AG04450 (cell line): Measurements from ENCODE around the gene MMS19. TPM values are rescaled to one million over a fixed set of nuclear protein-coding genes. Genes with fewer than 3 reads are reported as not detected.
"Not testable (repeated sequence)": the region's sequence is repeated elsewhere in the genome, so short reads cannot be mapped to it uniquely, and the experiment has no call there.

ENCODE experiments used
- CTCF ChIA-PET: fragments of 300-600, 350-600 bp; formaldehyde crosslinking; extraction: SDS; loops from one replicate; lab custom pipeline; 2022; ENCODE audit warnings: antibody characterized with exemption, inconsistent platforms; lab: Charles Lee
- POLR2A ChIA-PET: fragments of 350-600 bp; formaldehyde crosslinking; extraction: SDS; loops from one replicate; lab custom pipeline; 2021; ENCODE audit warnings: antibody characterized with exemption, inconsistent platforms; lab: Yijun Ruan, JAX
- DNase-seq: peaks from one replicate; pipeline ENCODE4 v3.0.0-alpha.2; 2011; ENCODE audit warnings: low read depth, low spot score
- H3K27ac ChIP-seq: one replicate; pipeline ENCODE4 v1.5.1; 2012; ENCODE audit warnings: low read depth, low read length, control low read depth
- H3K27me3 ChIP-seq: one replicate; pipeline ENCODE4 v1.6.0; 2012; ENCODE audit warnings: low read length; ENCODE audit not compliant: control insufficient read depth, insufficient read depth
- H3K4me3 ChIP-seq: 2 replicates; pipeline ENCODE4 v1.5.1; 2011; ENCODE audit warnings: mild to moderate bottlenecking, low read depth, low read length, control low read depth
- H3K9me3 ChIP-seq: 2 replicates; pipeline ENCODE4 v1.5.1; 2012; ENCODE audit warnings: low read length; ENCODE audit not compliant: control insufficient read depth, insufficient read depth
- polyA plus RNA-seq: library from polyadenylated mRNA; depleted of rRNA; stranded (reverse); fragments of >200 nt; gene quantifications from 2 replicates; pipeline ENCODE4 v1.2.3, GENCODE V29; 2011
- TF ChIP-seq, protein P1 (sequence below): IDR thresholded peaks from 2 replicates; pipeline ENCODE4 v1.5.1; 2011; ENCODE audit warnings: low read depth, low read length, control low read depth, inconsistent platforms

The MMS19 gene
- polyA plus RNA-seq, 1 experiment: 71.5 TPM

DNA sequence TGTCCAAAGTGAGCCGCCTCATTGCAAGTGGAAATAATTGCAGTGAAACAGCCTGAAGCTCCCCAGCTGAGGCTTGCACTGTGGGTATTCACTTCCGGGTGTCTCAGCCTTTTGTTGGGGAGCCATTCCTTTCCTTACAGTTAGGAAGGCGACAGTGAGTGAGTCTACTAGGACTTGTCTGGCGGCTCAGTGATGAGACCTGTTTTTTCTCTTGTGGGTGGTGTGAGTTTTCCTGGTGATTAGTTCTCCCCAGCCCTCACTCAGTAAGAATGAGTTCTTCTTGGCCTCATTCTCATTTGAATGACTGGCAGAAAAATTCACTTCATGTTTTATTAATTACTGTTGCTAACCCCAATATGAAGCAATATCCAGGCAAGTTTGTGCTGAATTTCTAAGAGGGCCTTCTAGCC is 69.6 kb downstream of the MMS19 start:
- no peaks in the 10 kb centered on the region for H3K9me3 ChIP-seq
- TF ChIP-seq, protein P1, sequence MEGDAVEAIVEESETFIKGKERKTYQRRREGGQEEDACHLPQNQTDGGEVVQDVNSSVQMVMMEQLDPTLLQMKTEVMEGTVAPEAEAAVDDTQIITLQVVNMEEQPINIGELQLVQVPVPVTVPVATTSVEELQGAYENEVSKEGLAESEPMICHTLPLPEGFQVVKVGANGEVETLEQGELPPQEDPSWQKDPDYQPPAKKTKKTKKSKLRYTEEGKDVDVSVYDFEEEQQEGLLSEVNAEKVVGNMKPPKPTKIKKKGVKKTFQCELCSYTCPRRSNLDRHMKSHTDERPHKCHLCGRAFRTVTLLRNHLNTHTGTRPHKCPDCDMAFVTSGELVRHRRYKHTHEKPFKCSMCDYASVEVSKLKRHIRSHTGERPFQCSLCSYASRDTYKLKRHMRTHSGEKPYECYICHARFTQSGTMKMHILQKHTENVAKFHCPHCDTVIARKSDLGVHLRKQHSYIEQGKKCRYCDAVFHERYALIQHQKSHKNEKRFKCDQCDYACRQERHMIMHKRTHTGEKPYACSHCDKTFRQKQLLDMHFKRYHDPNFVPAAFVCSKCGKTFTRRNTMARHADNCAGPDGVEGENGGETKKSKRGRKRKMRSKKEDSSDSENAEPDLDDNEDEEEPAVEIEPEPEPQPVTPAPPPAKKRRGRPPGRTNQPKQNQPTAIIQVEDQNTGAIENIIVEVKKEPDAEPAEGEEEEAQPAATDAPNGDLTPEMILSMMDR: no peak
- POLR2A ChIA-PET: interaction anchor here (0.7 kb wide), 1 partner anchor 214 kb away, joined by 8 read pairs; no protein-coding TSS in a partner anchor
- CTCF ChIA-PET: no interaction called here
- peak overlapping the region; percentile 95 for H3K4me3 ChIP-seq
- no peak for DNase-seq
- no peak overlapping the region for H3K27ac ChIP-seq
- H3K27me3 ChIP-seq: no peaks in the 10 kb centered on the region

GRCh38 chr10:97427571-97428179 is 70.5 kb downstream of the MMS19 start:
- H3K4me3 ChIP-seq: peak overlapping the region; percentile 95
- H3K9me3 ChIP-seq: no peaks in the 10 kb centered on the region
- TF ChIP-seq, protein P1: no peak
- no peaks in the 10 kb centered on the region for H3K27me3 ChIP-seq
- ChIA-PET CTCF (no interaction called here), POLR2A (no interaction called here)
- peak overlapping the region; percentile 57 for H3K27ac ChIP-seq
- DNase-seq: no peak

- Histone ChIP-seq H3K9me3 (no peaks in the 10 kb centered on the region), H3K4me3 (peak overlapping the region; percentile 95), H3K27ac (peak overlapping the region; percentile 57), H3K27me3 (no peaks in the 10 kb centered on the region)
- no peak for DNase-seq
- ChIA-PET CTCF (no interaction called here), POLR2A (no interaction called here)
- TF ChIP-seq, protein P1: no peak
Measured at GRCh38 chr10:97426776-97427570, 71.2 kb downstream of the MMS19 start.

DNA sequence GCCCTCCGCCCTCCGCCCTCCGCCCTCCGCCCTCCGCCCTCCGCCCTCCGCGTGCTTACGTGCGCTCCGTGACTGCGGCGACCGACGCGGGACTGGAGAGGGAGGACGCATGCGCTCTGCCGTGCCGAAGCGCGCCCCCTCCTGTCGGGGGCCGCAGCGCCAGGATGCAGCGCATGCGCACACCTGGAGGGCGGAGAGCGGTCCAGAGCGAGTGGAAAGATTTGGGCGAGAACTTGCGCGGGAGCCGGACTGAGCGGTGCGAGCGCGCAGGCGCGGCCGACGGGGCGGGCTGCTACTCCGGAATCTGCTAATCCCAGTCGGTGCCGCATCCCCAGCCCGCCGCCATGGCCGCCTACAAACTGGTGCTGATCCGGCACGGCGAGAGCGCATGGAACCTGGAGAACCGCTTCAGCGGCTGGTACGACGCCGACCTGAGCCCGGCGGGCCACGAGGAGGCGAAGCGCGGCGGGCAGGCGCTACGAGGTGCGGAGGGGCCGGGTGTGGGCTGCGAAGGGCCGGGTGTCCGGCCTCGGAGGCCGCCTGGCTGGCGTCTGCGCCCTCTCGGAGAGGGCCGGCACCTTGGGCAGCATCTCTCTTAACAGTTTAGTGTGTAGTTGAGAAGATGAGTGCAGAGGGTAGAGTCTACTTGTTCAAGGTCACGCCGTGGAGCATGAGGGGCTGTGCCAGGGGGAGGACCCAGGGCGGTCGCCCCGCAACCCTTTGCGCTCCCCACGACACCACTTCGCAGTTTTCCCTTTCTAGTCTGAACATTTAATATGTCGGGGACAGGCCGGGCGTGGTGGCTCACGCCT is 72.1 kb downstream of the MMS19 start, which contains the start of gene PGAM1:
Gene PGAM1 (plus strand): TSS at position 228 of the 812 bp plus-strand sequence. CDS start 117 bp downstream, at position 345.
- TF ChIP-seq, protein P1: peak; percentile 63
- CTCF ChIA-PET: no interaction called here
- POLR2A ChIA-PET: no interaction called here

DNA sequence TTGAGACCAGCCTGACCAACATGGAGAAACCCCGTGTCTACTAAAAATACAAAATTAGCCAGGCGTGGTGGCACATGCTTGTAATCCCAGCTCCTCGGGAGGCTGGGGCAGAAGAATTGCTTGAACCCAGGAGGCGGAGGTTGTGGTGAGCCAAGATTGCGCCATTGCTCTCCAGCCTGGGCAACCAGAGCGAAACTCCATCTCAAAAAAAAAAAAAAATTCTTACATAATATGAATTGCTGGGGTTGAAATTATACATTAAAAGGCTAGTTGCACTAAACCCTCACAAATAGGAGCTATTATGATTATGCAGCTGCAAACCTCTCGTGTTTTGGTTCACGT is 74.5 kb downstream of the MMS19 start:
- ChIA-PET CTCF (interaction anchor here (0.5 to 1.5 kb wide), 3 partner anchors 14 to 17 kb away, joined by 3 to 4 read pairs (median 3); no protein-coding TSS in a partner anchor), POLR2A (interaction anchor here (0.7 to 1.0 kb wide), 3 partner anchors 10 to 61 kb away, joined by 4 to 5 read pairs (median 5); no protein-coding TSS in a partner anchor)
- H3K4me3 ChIP-seq, H3K9me3 ChIP-seq, DNase-seq, H3K27ac ChIP-seq, H3K27me3 ChIP-seq: not testable (repeated sequence)

More for the DNA sequence above, 72.1 kb downstream of the MMS19 start, which contains the start of gene PGAM1:
- Histone ChIP-seq H3K9me3 (no peaks in the 10 kb centered on the region), H3K27ac (peak within 1 kb of the TSS; percentile 47), H3K27me3 (no peaks in the 10 kb centered on the region), H3K4me3 (peak within 1 kb of the TSS; percentile 95)
- DNase-seq: peak; percentile 91
